Panc1 (cell line): Measurements from ENCODE around the gene ZNF74.
"Not testable (repeated sequence)": the region's sequence is repeated elsewhere in the genome, so short reads cannot be mapped to it uniquely, and the experiment has no call there.

Source experiments
- CTCF ChIP-seq: fragments of 450-650 bp; IDR thresholded peaks from 2 replicates; pipeline ENCODE4 v1.5.1; 2017; ENCODE audit warnings: mild to moderate bottlenecking
- POLR2AphosphoS5 ChIP-seq: IDR thresholded peaks from 2 replicates; pipeline ENCODE4 v1.6.1; 2012; ENCODE audit warnings: mild to moderate bottlenecking, low read depth, low read length, moderate library complexity

GRCh38 chr22:20364335-20365260, 29.4 kb upstream of the ZNF74 start:
- TF ChIP-seq POLR2AphosphoS5, CTCF: not testable (repeated sequence)
